ENCODE results near the gene EDDM3A. TPM values are rescaled to one million over a fixed set of nuclear protein-coding genes. Genes with fewer than 3 reads are reported as not detected.

Gene EDDM3A
- total and polyA plus RNA-seq, 2 of the 4 experiments (the other 2 are of a cell fraction), result not detected

- H2AFZ ChIP-seq (replicated peaks; ENCODE audit: low read length, poor library complexity), result no peak overlapping the region
- H4K8ac ChIP-seq (ENCODE audit: low read depth in 2 of 2, low read length in 2 of 2), result no peak overlapping the region
- H3K4me2 ChIP-seq (ENCODE audit: low read depth, low read length), result no peak overlapping the region
- no peaks in the 10 kb centered on the region for H3K27me3 ChIP-seq (ENCODE audit: control insufficient read depth, insufficient read depth, low read length)
- no peak overlapping the region for H4K91ac ChIP-seq (ENCODE audit: insufficient read depth, low read depth, low read length)
- no peaks in the 10 kb centered on the region; the same call in 1 of the 2 replicates for H3K9me3 ChIP-seq (ENCODE audit: control insufficient read depth, insufficient read depth, low read length)
- no peaks in the 10 kb centered on the region for H3K36me3 ChIP-seq (ENCODE audit: control insufficient read depth, insufficient read depth, low read length)
- no peak overlapping the region for H3K4me3 ChIP-seq (ENCODE audit: insufficient read depth, low read depth, low read length)
- no peaks in the 10 kb centered on the region for H3K9me1 ChIP-seq (ENCODE audit: insufficient read depth, low read length)
- no peak overlapping the region for H3K14ac ChIP-seq (replicated peaks; ENCODE audit: low read depth, low read length)
- dilution Hi-C loops (cut with HindIII; ENCODE audit: low sequenced_read_pairs, unreplicated experiment) (no loop called here), intact Hi-C loops (cut with micrococcal nuclease) (no loop called here), in situ Hi-C loops (cut with MboI; ENCODE audit: low sequenced_read_pairs) (no loop called here)
- no TSS peak for BruUV-seq (replicated peaks)
- no peak overlapping the region for H3K27ac ChIP-seq (ENCODE audit: insufficient read depth, low read length)
- DNase-seq, result no peak
- no peak overlapping the region for H2BK120ac ChIP-seq (ENCODE audit: low read depth, low read length)
- no peak overlapping the region for H3K18ac ChIP-seq (ENCODE audit: low read depth, low read length)
- H3K56ac ChIP-seq (ENCODE audit: extremely low read depth, insufficient read depth, low read length), result no peak overlapping the region
- no peak overlapping the region for H2BK20ac ChIP-seq (ENCODE audit: low read depth, low read length)
- no CpG with 5 or more reads among the region's 3 CpGs for WGBS, 2 experiments (ENCODE audit: extremely low coverage in 2 of 2, insufficient read length in 1 of 2)
- no peak overlapping the region for H2AK9ac ChIP-seq (replicated peaks; ENCODE audit: low read depth, low read length, poor library complexity)
- no peak overlapping the region for H4K5ac ChIP-seq (ENCODE audit: low read depth, low read length)
- H4K20me1 ChIP-seq (ENCODE audit: insufficient read depth, low read length), result no peaks in the 10 kb centered on the region
- no peak for ATAC-seq (ENCODE audit: low read depth)
- ChIA-PET POLR2A (ENCODE audit: unreplicated experiment) (no interaction called here), CTCF (interaction anchor here (0.9 kb wide), 1 partner anchor 9 kb away, joined by 3 read pairs; no protein-coding TSS in a partner anchor)
- TF ChIP-seq MAFK (IDR thresholded peaks at IDR 0.05; ENCODE audit: low read depth, low read length), result no peak
- no peak for TF ChIP-seq CEBPB (IDR thresholded peaks at IDR 0.05; ENCODE audit: low read depth, low read length)
- no peak for TF ChIP-seq BHLHE40 (IDR thresholded peaks at IDR 0.05; ENCODE audit: low read depth, low read length)
- TF ChIP-seq SMC3 (IDR thresholded peaks at IDR 0.05; ENCODE audit: low read depth, low read length), result no peak
- TF ChIP-seq POLR2A (IDR thresholded peaks at IDR 0.05; ENCODE audit: low read depth, low read length), result no peak
- no peak for TF ChIP-seq MXI1 (IDR thresholded peaks at IDR 0.05; ENCODE audit: borderline replicate concordance, low read depth, low read length)
- no peak for TF ChIP-seq RAD21 (IDR thresholded peaks at IDR 0.05; ENCODE audit: low read length)
- TF ChIP-seq FOS (IDR thresholded peaks at IDR 0.05; ENCODE audit: low read depth, low read length), result no peak
- no peak for TF ChIP-seq USF2 (IDR thresholded peaks at IDR 0.05; ENCODE audit: low read depth, low read length)
- TF ChIP-seq NFE2L2 (IDR thresholded peaks at IDR 0.05; ENCODE audit: low read depth, low read length), result no peak
- no peak for TF ChIP-seq CHD1 (IDR thresholded peaks at IDR 0.05; ENCODE audit: low read depth, low read length)
- H2BK5ac ChIP-seq (ENCODE audit: low read depth, low read length, poor library complexity, severe bottlenecking), result no peak overlapping the region
- no peak overlapping the region for H3K9ac ChIP-seq (ENCODE audit: low read depth, low read length)
- no peaks in the 10 kb centered on the region for H3K4me1 ChIP-seq (ENCODE audit: control insufficient read depth, insufficient read depth, low read length)
- no peak overlapping the region for H2AK5ac ChIP-seq (ENCODE audit: low read depth, low read length)
- H3K4ac ChIP-seq (ENCODE audit: low read depth, low read length), result no peak overlapping the region
- no peak overlapping the region for H2BK15ac ChIP-seq (ENCODE audit: low read depth, low read length)
- H3K79me1 ChIP-seq (ENCODE audit: low read depth in 1 of 2, low read length in 2 of 2), result no peaks in the 10 kb centered on the region
- no peak overlapping the region for H3K23ac ChIP-seq (ENCODE audit: low read depth, low read length)
These were observed 879 bp downstream of the EDDM3A start for GRCh38 chr14:20746566-20746965.

Measured in IMR-90 (cell line).